Right atrium auricular region (tissue), 2 donors: ENCODE data around the gene NIPBL. TPM values are rescaled to one million over a fixed set of nuclear protein-coding genes. Genes with fewer than 3 reads are reported as not detected.

Source experiments
- DNase-seq: peaks from one replicate; pipeline ENCODE4 v3.0.0-alpha.2; 2019; ENCODE audit warnings: low spot score
- H3K27ac ChIP-seq, 2 donors: fragments of 200-600 bp; sonication (generic); 1 replicate in 1 of 2; 2 replicates in 1 of 2; pipeline ENCODE4 v1.5.1; 2016 to 2019
- H3K27me3 ChIP-seq, 2 donors: fragments of 200-600 bp; sonication (generic); one replicate each; pipeline versions ENCODE4 v1.5.1 to v1.6.0; 2017 to 2019
- H3K36me3 ChIP-seq: fragments of 200-600 bp; sonication (generic); one replicate; pipeline ENCODE4 v1.5.1; 2016
- H3K4me1 ChIP-seq, 2 donors: fragments of 200-600 bp; sonication (generic); one replicate each; pipeline versions ENCODE4 v1.5.1 to v1.6.0; 2017 to 2019
- H3K4me3 ChIP-seq, 2 donors: fragments of 200-600 bp; sonication (generic); 1 replicate in 1 of 2; 2 replicates in 1 of 2; pipeline ENCODE4 v1.5.1; 2017 to 2019; ENCODE audit warnings: mild to moderate bottlenecking in 1 of 2, moderate library complexity in 1 of 2
- H3K9me3 ChIP-seq, 2 donors: fragments of 200-600 bp; sonication (generic); one replicate each; pipeline ENCODE4 v1.5.1; 2019
- total RNA-seq, 2 donors: library from RNA; depleted of rRNA; stranded (reverse); fragments of >200 nt; gene quantifications; one replicate each; pipeline ENCODE4 v1.1.0, GENCODE V29; 2016
- TF ChIP-seq, protein P1 (sequence below), 2 donors: fragments of 200-600 bp; sonication (generic); IDR thresholded peaks; one replicate each; pipeline ENCODE4 v1.5.1; 2019; ENCODE audit warnings: antibody characterized with exemption in 2 of 2

Gene NIPBL
- total RNA-seq, 2 donors from 2014 or later = 32.3 to 43.1 TPM

DNA sequence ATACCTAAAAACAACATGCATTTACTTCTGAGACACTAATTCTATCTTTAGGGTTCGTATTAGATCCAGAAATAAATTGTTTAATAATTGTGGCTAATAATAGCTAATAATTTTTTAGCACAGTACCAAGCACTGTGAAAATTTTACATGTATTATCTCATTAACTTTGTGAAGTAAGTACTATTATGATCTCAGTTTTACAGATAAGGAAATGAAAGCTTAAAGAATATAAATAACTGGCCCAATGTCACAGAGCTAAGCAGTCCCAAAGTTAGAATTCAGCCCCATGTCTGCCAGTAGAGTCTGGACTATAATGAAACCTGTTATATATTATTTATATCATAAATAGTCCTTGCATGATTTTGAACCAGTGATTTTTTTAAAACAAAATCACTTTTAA is 163.3 kb downstream of the NIPBL start:
- Histone ChIP-seq H3K4me3 (no peak overlapping the region), H3K4me1 (no peaks in the 10 kb centered on the region), H3K27me3 (no peaks in the 10 kb centered on the region), H3K9me3 (no peaks in the 10 kb centered on the region), H3K36me3 (peaks cover 46% of the 10 kb centered on the region), H3K27ac (no peak overlapping the region)
- TF ChIP-seq, protein P1, sequence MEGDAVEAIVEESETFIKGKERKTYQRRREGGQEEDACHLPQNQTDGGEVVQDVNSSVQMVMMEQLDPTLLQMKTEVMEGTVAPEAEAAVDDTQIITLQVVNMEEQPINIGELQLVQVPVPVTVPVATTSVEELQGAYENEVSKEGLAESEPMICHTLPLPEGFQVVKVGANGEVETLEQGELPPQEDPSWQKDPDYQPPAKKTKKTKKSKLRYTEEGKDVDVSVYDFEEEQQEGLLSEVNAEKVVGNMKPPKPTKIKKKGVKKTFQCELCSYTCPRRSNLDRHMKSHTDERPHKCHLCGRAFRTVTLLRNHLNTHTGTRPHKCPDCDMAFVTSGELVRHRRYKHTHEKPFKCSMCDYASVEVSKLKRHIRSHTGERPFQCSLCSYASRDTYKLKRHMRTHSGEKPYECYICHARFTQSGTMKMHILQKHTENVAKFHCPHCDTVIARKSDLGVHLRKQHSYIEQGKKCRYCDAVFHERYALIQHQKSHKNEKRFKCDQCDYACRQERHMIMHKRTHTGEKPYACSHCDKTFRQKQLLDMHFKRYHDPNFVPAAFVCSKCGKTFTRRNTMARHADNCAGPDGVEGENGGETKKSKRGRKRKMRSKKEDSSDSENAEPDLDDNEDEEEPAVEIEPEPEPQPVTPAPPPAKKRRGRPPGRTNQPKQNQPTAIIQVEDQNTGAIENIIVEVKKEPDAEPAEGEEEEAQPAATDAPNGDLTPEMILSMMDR (IDR thresholded peaks at IDR 0.05) = no peak
- DNase-seq = no peak

DNA sequence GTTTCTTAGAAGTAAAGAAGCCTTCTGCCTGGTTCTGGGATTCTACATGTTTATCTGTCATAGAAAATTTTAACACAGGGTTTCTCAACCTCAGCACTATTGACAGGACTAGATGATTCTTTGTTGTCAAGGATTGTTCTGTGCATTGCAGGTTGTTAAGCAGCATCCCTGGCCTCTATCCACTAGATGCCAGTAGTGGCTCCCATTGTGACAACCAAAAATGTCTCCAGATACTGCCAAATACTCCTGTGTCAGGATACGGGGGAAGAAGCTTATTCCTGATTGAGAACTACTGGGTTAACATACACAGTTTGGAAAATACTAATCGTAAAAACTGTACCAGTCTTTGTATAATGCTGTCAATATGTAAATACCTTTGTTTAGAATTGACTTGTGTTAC is 167.1 kb downstream of the NIPBL start:
- Histone ChIP-seq H3K36me3 (peaks cover 63% of the 10 kb centered on the region), H3K27me3 (no peaks in the 10 kb centered on the region), H3K9me3 (no peaks in the 10 kb centered on the region), H3K4me1 (no peaks in the 10 kb centered on the region), H3K4me3 (no peak overlapping the region), H3K27ac (no peak overlapping the region)
- TF ChIP-seq, protein P1 (IDR thresholded peaks at IDR 0.05) = no peak
- DNase-seq = no peak

DNA sequence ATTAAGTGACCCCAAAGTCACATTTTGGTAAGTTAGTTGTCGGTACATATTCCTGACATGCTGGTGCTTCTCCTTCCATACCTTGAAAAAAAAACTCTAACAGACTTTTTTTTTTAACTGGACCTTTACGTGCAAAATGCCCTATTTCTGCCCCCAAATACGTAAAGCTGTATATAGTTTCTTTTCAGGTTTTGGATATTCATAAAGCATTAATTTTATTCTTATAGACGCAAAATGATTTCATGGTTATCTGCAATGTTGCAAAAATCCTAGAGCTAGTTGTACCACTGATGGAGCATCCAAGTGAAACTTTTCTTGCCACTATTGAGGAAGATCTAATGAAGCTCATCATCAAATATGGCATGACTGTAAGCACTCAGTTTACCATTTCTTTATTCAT is 167.6 kb downstream of the NIPBL start:
- no peaks in the 10 kb centered on the region for H3K9me3 ChIP-seq
- H3K36me3 ChIP-seq = peaks cover 63% of the 10 kb centered on the region
- no peaks in the 10 kb centered on the region for H3K27me3 ChIP-seq
- H3K4me1 ChIP-seq = no peaks in the 10 kb centered on the region
- TF ChIP-seq, protein P1 (IDR thresholded peaks at IDR 0.05) = no peak
- H3K27ac ChIP-seq = no peak overlapping the region
- H3K4me3 ChIP-seq = no peak overlapping the region
- DNase-seq = no peak

DNA sequence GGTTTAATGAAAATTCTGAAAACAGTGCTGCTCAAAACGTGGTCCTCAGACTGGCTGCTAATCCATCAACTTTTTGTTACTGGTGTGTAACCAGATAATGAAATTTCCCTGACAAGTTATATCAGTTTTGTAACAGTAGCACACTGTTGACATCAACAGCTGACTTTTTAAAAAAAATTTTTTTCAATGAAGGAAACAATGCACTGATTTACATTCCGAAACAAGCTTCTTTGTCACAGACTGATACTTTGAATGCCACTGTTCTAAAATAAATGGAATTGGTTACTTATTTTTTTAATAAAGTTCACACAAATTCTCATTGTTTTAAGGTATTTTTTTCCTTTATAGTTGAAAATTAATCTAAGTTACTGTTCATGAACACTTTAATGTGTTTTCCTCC is 169.1 kb downstream of the NIPBL start:
- peaks cover 70% of the 10 kb centered on the region for H3K36me3 ChIP-seq
- H3K9me3 ChIP-seq = no peaks in the 10 kb centered on the region
- H3K4me3 ChIP-seq = no peak overlapping the region
- no peak overlapping the region for H3K27ac ChIP-seq
- no peaks in the 10 kb centered on the region for H3K4me1 ChIP-seq
- no peak for DNase-seq
- no peaks in the 10 kb centered on the region for H3K27me3 ChIP-seq
- TF ChIP-seq, protein P1 (IDR thresholded peaks at IDR 0.05) = no peak

DNA sequence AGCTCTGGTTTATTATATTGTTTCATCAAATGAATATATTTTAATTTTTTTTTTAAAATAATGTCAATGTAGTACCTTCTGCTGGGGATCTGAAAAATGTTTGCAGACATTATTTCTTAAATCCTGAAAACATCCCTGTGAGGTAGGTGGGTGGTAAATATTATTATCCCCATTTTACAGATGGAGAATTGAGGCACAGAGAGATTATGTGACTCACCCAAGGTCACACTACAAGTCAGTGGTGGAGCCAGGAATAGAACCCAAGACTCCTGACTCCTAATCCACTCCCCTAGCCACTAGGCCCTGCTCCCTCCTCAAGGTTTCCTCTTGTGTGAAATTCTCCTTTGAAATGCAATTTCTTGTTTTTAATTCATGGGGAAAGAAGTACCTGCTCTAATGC is 171.4 kb downstream of the NIPBL start:
- peaks cover 80% of the 10 kb centered on the region for H3K36me3 ChIP-seq

DNA sequence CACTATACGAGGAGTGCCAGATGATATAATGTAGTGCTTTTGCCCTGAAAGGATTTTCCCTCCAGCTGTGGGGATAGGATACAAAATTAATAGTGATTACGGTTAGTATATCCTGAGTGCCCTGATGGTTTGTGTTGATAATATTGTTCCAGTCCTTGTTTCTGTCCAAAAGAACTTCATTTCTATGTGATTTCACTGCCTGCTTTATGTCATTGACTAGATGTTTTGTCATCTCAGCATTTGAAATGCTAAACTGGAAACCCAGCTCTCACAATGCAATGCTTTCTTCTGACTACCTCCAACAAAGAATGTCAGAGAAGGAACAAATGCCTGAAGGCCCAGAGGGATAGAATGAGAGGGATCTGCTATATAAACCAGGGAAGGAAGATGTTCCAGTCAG is 177.8 kb downstream of the NIPBL start:
- DNase-seq = no peak
- H3K9me3 ChIP-seq = no peaks in the 10 kb centered on the region
- TF ChIP-seq, protein P1 (IDR thresholded peaks at IDR 0.05) = no peak
- no peak overlapping the region for H3K4me3 ChIP-seq
- peaks cover 75% of the 10 kb centered on the region for H3K36me3 ChIP-seq
- H3K27ac ChIP-seq = no peak overlapping the region
- no peaks in the 10 kb centered on the region for H3K4me1 ChIP-seq
- no peaks in the 10 kb centered on the region for H3K27me3 ChIP-seq

More for the DNA sequence above, 171.4 kb downstream of the NIPBL start:
- Histone ChIP-seq H3K4me3 (no peak overlapping the region), H3K9me3 (no peaks in the 10 kb centered on the region), H3K4me1 (no peaks in the 10 kb centered on the region), H3K27ac (no peak overlapping the region), H3K27me3 (no peaks in the 10 kb centered on the region)
- DNase-seq = no peak
- TF ChIP-seq, protein P1 (IDR thresholded peaks at IDR 0.05) = no peak
